ENCODE measurements around the gene MTMR8.

Gene MTMR8

DNA sequence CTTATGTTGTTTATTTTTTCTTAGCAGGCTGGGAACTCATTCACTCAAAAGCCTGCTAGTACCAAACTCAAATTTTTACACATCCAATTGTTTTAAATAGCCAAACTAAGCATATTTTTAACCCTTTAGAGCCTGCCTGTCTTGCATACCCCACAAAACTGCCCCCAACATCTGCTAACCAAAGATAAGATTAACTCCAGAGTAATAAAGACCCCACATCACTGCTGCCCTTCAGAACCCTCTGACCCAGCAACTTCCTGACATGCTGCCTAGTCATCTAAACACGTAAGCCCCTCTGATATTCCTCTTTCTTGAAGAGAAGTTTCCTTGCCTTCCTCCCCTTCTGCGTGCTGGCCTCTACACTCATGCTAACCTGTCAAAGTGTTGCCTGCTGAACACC, 104.1 kb downstream of the MTMR8 start:
- no peak for DNase-seq

DNA sequence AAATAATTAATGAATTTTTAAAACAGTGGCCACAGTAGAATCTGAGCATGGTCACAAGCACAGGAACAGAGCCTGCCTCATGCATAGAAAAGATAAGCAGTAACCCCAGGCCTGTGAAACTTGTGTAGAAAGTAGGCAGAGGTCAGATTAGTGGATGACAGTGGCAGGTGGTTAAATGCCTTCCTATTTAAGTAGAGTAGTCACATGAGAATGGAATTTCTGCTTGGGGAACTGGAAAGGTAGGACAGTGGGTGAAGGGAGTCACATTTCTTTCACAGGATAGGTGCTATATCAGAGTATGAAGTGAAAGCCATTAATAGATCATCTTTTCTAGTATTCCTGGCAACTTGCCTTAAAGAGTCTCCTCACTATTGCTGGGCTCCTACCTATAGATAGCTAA, 130.0 kb downstream of the MTMR8 start:
- DNase-seq, result peak; percentile 1

DNA sequence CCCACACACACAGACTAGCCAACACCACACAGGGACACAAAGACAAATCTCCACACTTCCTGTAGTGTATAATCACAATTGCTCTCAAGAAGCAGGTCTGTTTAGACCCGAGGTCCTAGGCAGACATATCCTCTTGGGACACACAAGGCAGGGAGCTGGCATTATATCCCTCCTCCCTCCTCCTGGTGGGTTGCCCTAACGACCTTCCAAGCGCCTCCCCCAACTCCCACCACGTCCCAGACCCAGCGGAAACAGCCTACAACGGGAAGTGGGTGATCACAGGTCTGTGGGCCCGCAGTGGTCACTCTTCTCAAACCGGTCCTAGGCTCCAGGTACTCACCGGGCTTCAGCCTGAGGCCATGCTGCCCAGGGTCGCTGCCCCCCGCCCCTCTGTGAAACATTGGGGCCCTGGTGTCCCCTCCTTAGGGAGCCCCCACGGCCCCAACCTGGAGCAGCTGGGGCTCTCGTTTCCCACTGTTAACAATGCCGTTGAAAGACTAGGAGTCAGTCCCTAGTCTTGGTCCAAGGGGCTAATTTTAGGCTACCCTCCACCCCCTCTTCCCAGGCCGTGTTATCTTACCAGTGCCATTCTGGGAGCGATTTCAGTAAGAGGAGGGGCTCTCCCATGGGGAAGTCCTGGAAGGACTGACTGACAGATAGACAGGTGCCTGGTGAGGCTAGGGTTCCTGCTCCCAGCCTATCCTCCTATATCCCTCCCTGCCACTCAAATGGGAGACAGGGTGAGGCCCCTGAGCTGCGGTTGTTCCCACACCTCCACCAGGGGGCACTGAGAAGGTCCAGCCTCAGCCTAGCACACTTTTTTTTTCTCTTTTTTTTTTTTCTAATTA, 164.9 kb downstream of the MTMR8 start, which contains the start of gene ASB12:
ASB12 (minus strand) TSS at position 485 of the 848 bp plus-strand sequence. CDS start 4,957 bp downstream, outside the sequence.
- no peak for DNase-seq

DNA sequence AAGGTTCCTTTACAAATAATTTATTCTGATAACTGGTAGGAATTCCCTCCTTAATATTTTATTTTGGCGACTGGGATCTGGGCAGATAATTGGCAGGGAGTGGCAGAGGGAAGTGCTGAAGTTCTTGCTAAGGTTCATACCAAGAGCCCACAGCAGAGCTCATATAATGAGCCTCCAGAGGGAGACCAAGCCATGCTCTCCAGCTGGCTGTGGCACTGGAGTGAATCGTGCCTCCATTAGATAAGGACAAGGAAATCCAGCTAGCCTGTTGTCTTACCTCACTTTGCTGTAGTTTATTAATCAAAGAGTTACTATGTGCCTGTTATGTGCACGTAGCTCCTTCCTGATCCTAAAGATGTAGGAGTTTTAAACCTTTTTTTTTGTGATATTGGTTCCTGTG, 166.1 kb downstream of the MTMR8 start:
- peak; percentile 5 for DNase-seq
